ENCODE data around the gene LTB. TPM values are rescaled to one million over a fixed set of nuclear protein-coding genes. Genes with fewer than 3 reads are reported as not detected.
A peak's percentile ranks its signal among the peaks of the same experiment; 100 is the strongest.

The LTB gene
- total RNA-seq, 1 experiment from 2014 or later: not detected

GRCh38 chr6:31631209-31631608 is 49.0 kb upstream of the LTB start:
- Histone ChIP-seq H3K4ac (ENCODE audit: low read depth, low read length) (no peak overlapping the region), H2BK120ac (ENCODE audit: low read depth, low read length, poor library complexity, severe bottlenecking) (no peak overlapping the region), H2AK5ac (ENCODE audit: insufficient read length, low read length) (no peak overlapping the region), H3K79me2 (ENCODE audit: insufficient read depth, low read length) (no peaks in the 10 kb centered on the region), H3K27me3 (ENCODE audit: insufficient read depth, low read length) (no peaks in the 10 kb centered on the region), H3K18ac (ENCODE audit: insufficient read length, low read depth, low read length) (no peak overlapping the region), H3K23me2 (ENCODE audit: insufficient read length, low read depth, low read length, poor library complexity, severe bottlenecking) (no peaks in the 10 kb centered on the region), H3K14ac (ENCODE audit: insufficient read depth, low read length) (no peak overlapping the region), H3K56ac (ENCODE audit: insufficient read length, low read depth, low read length) (no peak overlapping the region), H4K91ac (ENCODE audit: insufficient read length, low read depth, low read length) (no peak overlapping the region), H2AFZ (ENCODE audit: low read length) (no peak overlapping the region), H3K9ac (ENCODE audit: extremely low read depth, insufficient read length, low read length) (no peak overlapping the region), H3K79me1 (ENCODE audit: insufficient read depth, low read depth, low read length, poor library complexity, severe bottlenecking) (peaks cover 3% of the 10 kb centered on the region), H3K4me1 (ENCODE audit: insufficient read depth, low read length) (no peaks in the 10 kb centered on the region), H3K27ac (ENCODE audit: insufficient read length, low read depth, low read length) (no peak overlapping the region), H3T11ph (ENCODE audit: low read length) (no peak overlapping the region), H4K5ac (ENCODE audit: insufficient read length, low read depth, low read length) (no peak overlapping the region), H3K9me3 (ENCODE audit: control insufficient read depth, low read depth, low read length) (no peaks in the 10 kb centered on the region), H2BK15ac (ENCODE audit: low read depth, low read length) (no peak overlapping the region), H3K23ac (ENCODE audit: insufficient read length, low read depth, low read length) (no peak overlapping the region), H4K8ac (replicated peaks; ENCODE audit: insufficient read length, low read depth, low read length) (no peak overlapping the region), H3K4me2 (ENCODE audit: insufficient read depth, insufficient read length, low read length) (no peak overlapping the region), H2BK20ac (ENCODE audit: low read depth, low read length, poor library complexity, severe bottlenecking) (no peak overlapping the region), H4K20me1 (ENCODE audit: control insufficient read depth, insufficient read depth, insufficient read length) (no peaks in the 10 kb centered on the region), H2BK12ac (ENCODE audit: insufficient read length, low read depth, low read length) (no peak overlapping the region), H2BK5ac (ENCODE audit: insufficient read length, low read length) (no peak overlapping the region)
- Mint-ChIP-seq H3K4me1 (peaks cover 0 to 3% of the 10 kb centered on the region in 2 experiments; a peak in 1 of 4 replicates), H3K27me3 (ENCODE audit: low read depth) (no peaks in the 10 kb centered on the region; the same call in 1 of the 2 replicates), H3K4me3 (no peak overlapping the region), H3K36me3 (ENCODE audit: insufficient read depth in 1 of 3, low read depth in 3 of 3) (peaks cover 82 to 100% (median 100%) of the 10 kb centered on the region in 3 experiments), H3K27ac (peak overlapping the region in 1 of 3 experiments; percentile 56; a peak in 2 of 7 replicates), H3K9me3 (no peaks in the 10 kb centered on the region)
- no peak for DNase-seq
- no CpG with 5 or more reads among the region's 16 CpGs for WGBS (ENCODE audit: extremely low coverage, insufficient read length, low lambda C conversion rate)
- TF ChIP-seq, protein P1, sequence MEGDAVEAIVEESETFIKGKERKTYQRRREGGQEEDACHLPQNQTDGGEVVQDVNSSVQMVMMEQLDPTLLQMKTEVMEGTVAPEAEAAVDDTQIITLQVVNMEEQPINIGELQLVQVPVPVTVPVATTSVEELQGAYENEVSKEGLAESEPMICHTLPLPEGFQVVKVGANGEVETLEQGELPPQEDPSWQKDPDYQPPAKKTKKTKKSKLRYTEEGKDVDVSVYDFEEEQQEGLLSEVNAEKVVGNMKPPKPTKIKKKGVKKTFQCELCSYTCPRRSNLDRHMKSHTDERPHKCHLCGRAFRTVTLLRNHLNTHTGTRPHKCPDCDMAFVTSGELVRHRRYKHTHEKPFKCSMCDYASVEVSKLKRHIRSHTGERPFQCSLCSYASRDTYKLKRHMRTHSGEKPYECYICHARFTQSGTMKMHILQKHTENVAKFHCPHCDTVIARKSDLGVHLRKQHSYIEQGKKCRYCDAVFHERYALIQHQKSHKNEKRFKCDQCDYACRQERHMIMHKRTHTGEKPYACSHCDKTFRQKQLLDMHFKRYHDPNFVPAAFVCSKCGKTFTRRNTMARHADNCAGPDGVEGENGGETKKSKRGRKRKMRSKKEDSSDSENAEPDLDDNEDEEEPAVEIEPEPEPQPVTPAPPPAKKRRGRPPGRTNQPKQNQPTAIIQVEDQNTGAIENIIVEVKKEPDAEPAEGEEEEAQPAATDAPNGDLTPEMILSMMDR (conservative IDR thresholded peaks at IDR 0.05): no peak
